H1 (cell line): ENCODE data around the gene INPP5A. TPM values are rescaled to one million over a fixed set of nuclear protein-coding genes. Genes with fewer than 3 reads are reported as not detected.
A peak's percentile ranks its signal among the peaks of the same experiment; 100 is the strongest.

Experiments used
- CTCF ChIA-PET: fragments of 300-600 bp; sonication (Branson Sonifier 250); formaldehyde crosslinking; loops from one replicate; lab custom pipeline; 2021; ENCODE audit not compliant: partially characterized antibody; lab: Charles Lee
- POLR2A ChIA-PET: fragments of 300-600 bp; sonication (Branson Sonifier 250); formaldehyde crosslinking; loops from one replicate; lab custom pipeline; 2021; ENCODE audit warnings: inconsistent platforms; ENCODE audit not compliant: partially characterized antibody; lab: Charles Lee
- DNase-seq, 2 experiments: peaks; one replicate each; pipeline versions ENCODE4 v3.0.0 to v3.0.0-alpha.2; 2010 to 2022; ENCODE audit warnings: low spot score in 2 of 2, low read depth in 1 of 2, mixed read lengths in 1 of 2
- FAIRE-seq: peaks from 2 replicates; lab custom pipeline; 2011; peaks lifted over from hg19 to GRCh38; lab: Jason Lieb, UNC
- H2AFZ ChIP-seq: 2 replicates; pipeline ENCODE4 v1.8.1; 2012; ENCODE audit warnings: low read length, inconsistent platforms
- H2AK5ac ChIP-seq: 2 replicates; pipeline ENCODE4 v1.6.1; 2013; ENCODE audit warnings: low read depth, low read length
- H2BK120ac ChIP-seq: replicated peaks from 2 replicates; pipeline ENCODE3; 2013; ENCODE audit warnings: low read depth, low read length, inconsistent platforms
- H2BK12ac ChIP-seq: 2 replicates; pipeline ENCODE4 v1.6.1; 2013; ENCODE audit warnings: low read depth, low read length
- H2BK15ac ChIP-seq: 2 replicates; pipeline ENCODE4 v1.6.1; 2013; ENCODE audit warnings: low read length
- H2BK20ac ChIP-seq: 2 replicates; pipeline ENCODE4 v1.6.1; 2013; ENCODE audit warnings: low read length
- H2BK5ac ChIP-seq: 2 replicates; pipeline ENCODE4 v1.6.1; 2013; ENCODE audit warnings: low read depth, low read length
- H3K14ac ChIP-seq: 2 replicates; pipeline ENCODE4 v1.6.1; 2013; ENCODE audit warnings: inconsistent platforms; ENCODE audit not compliant: insufficient read length
- H3K18ac ChIP-seq: 2 replicates; pipeline ENCODE4 v1.6.1; 2013; ENCODE audit warnings: low read length; ENCODE audit errors: extremely low read depth
- H3K23ac ChIP-seq: 2 replicates; pipeline ENCODE4 v1.6.1; 2013; ENCODE audit warnings: inconsistent platforms; ENCODE audit not compliant: insufficient read length
- H3K23me2 ChIP-seq: 2 replicates; pipeline ENCODE4 v1.6.1; 2013; ENCODE audit warnings: low read depth, low read length
- H3K27ac ChIP-seq: 2 replicates; pipeline ENCODE4 v1.6.1; 2011; ENCODE audit warnings: low read depth, low read length, inconsistent platforms
- H3K27me3 ChIP-seq, 4 experiments: replicated peaks in 1 of 4; 1 replicate in 1 of 4; 2 replicates in 3 of 4; pipeline versions ENCODE4 v1.6.1 to v1.8.1; 2011 to 2013; ENCODE audit warnings: low read length in 3 of 4, mild to moderate bottlenecking in 3 of 4, inconsistent platforms in 2 of 4, mixed read lengths in 2 of 4, moderate library complexity in 1 of 4; ENCODE audit not compliant: control insufficient read depth in 3 of 4, insufficient read depth in 3 of 4; ENCODE audit errors: extremely low read depth in 1 of 4
- H3K36me3 ChIP-seq, 4 experiments: 2 replicates each; pipeline versions ENCODE4 v1.6.1 to v1.8.1; 2011 to 2013; ENCODE audit warnings: mild to moderate bottlenecking in 4 of 4, low read length in 3 of 4, moderate library complexity in 2 of 4, control low read depth in 1 of 4, inconsistent platforms in 1 of 4; ENCODE audit not compliant: insufficient read depth in 4 of 4, control insufficient read depth in 2 of 4
- H3K4ac ChIP-seq: replicated peaks from 2 replicates; pipeline ENCODE3; 2013; ENCODE audit warnings: low read length, low read depth, mixed read lengths, inconsistent platforms; ENCODE audit not compliant: insufficient read length
- H3K4me1 ChIP-seq, 4 experiments: replicated peaks in 1 of 4; 1 replicate in 1 of 4; 2 replicates in 3 of 4; pipeline versions ENCODE4 v1.6.1 to v1.8.1; 2011 to 2013; ENCODE audit warnings: low read length in 3 of 4, inconsistent platforms in 2 of 4, mixed read lengths in 1 of 4; ENCODE audit not compliant: insufficient read depth in 4 of 4, control insufficient read depth in 3 of 4
- H3K4me2 ChIP-seq, 2 experiments: 2 replicates each; pipeline versions ENCODE4 v1.6.1 to v1.8.1; 2011 to 2013; ENCODE audit warnings: low read depth in 2 of 2, low read length in 2 of 2, control low read depth in 1 of 2, inconsistent platforms in 1 of 2, mild to moderate bottlenecking in 1 of 2; ENCODE audit not compliant: insufficient read depth in 1 of 2
- H3K4me3 ChIP-seq, 4 experiments: fragments of 200-600, 300-600 bp in 1 of 4; sonication (generic), shearing (Covaris generic), sonication (Bioruptor Twin) in 1 of 4; 2 replicates each; pipeline versions ENCODE4 v1.5.1 to v1.8.1; 2011 to 2016; ENCODE audit warnings: low read length in 4 of 4, low read depth in 3 of 4, control low read depth in 2 of 4, inconsistent platforms in 2 of 4, mild to moderate bottlenecking in 2 of 4, mixed read lengths in 1 of 4, moderate library complexity in 1 of 4; ENCODE audit not compliant: insufficient read depth in 2 of 4; ENCODE audit errors: extremely low read depth in 1 of 4
- H3K56ac ChIP-seq: replicated peaks from 2 replicates; pipeline ENCODE3; 2013; ENCODE audit warnings: low read depth, mild to moderate bottlenecking, mixed read lengths, low read length, inconsistent platforms; ENCODE audit not compliant: insufficient read length
- H3K79me1 ChIP-seq: 2 replicates; pipeline ENCODE4 v1.6.1; 2013; ENCODE audit warnings: low read depth, low read length, control low read depth
- H3K79me2 ChIP-seq, 2 experiments: 2 replicates each; pipeline versions ENCODE4 v1.6.1 to v1.8.1; 2012 to 2013; ENCODE audit warnings: low read length in 2 of 2, mild to moderate bottlenecking in 2 of 2, inconsistent platforms in 1 of 2; ENCODE audit not compliant: insufficient read depth in 2 of 2, control insufficient read depth in 1 of 2
- H3K9ac ChIP-seq, 4 experiments: replicated peaks in 1 of 4; 1 replicate in 1 of 4; 2 replicates in 3 of 4; pipeline versions ENCODE4 v1.6.1 to v1.8.1; 2011 to 2013; ENCODE audit warnings: low read depth in 3 of 4, low read length in 3 of 4, control low read depth in 2 of 4, mild to moderate bottlenecking in 2 of 4, moderate library complexity in 2 of 4, inconsistent platforms in 1 of 4; ENCODE audit errors: extremely low read depth in 1 of 4
- H3K9me3 ChIP-seq, 2 experiments: 2 replicates each; pipeline versions ENCODE4 v1.6.1 to v1.8.1; 2012 to 2013; ENCODE audit warnings: mild to moderate bottlenecking in 2 of 2, moderate library complexity in 2 of 2, control low read depth in 1 of 2, inconsistent platforms in 1 of 2, low read depth in 1 of 2, low read length in 1 of 2, mixed read lengths in 1 of 2; ENCODE audit not compliant: insufficient read depth in 2 of 2
- H4K20me1 ChIP-seq, 2 experiments: replicated peaks in 1 of 2; 2 replicates each; pipeline versions ENCODE3 to v1.8.1; 2011 to 2013; ENCODE audit warnings: inconsistent platforms in 2 of 2, low read length in 2 of 2, mild to moderate bottlenecking in 1 of 2; ENCODE audit not compliant: insufficient read depth in 2 of 2, control insufficient read depth in 1 of 2
- H4K5ac ChIP-seq: 2 replicates; pipeline ENCODE4 v1.6.1; 2013; ENCODE audit warnings: low read length, low read depth, mixed read lengths, inconsistent platforms; ENCODE audit not compliant: insufficient read length
- H4K8ac ChIP-seq: 2 replicates; pipeline ENCODE4 v1.8.0; 2013; ENCODE audit warnings: mild to moderate bottlenecking, moderate library complexity, low read length, inconsistent platforms; ENCODE audit not compliant: insufficient read depth; ENCODE audit errors: extremely low read depth
- H4K91ac ChIP-seq: replicated peaks from 2 replicates; pipeline ENCODE3; 2013; ENCODE audit warnings: low read length, mixed read lengths, inconsistent platforms; ENCODE audit not compliant: insufficient read length
- BCL11A ChIP-seq, 2 experiments: IDR thresholded peaks; one replicate each; pipeline ENCODE4 v1.6.1; 2011; ENCODE audit warnings: low read depth in 2 of 2, low read length in 2 of 2, mild to moderate bottlenecking in 2 of 2
- CBX5 ChIP-seq: fragments of 300-800, 300-1000 bp; sonication (generic); IDR thresholded peaks from 2 replicates; pipeline ENCODE4 v1.7.1; 2016; ENCODE audit warnings: antibody characterized with exemption, low read length, low read depth
- CREB1 ChIP-seq: IDR thresholded peaks from 2 replicates; pipeline ENCODE4 v1.6.1; 2012; ENCODE audit warnings: inconsistent platforms
- E2F6 ChIP-seq: IDR thresholded peaks from 2 replicates; pipeline ENCODE4 v1.6.1; 2012; ENCODE audit warnings: inconsistent platforms
- EP300 ChIP-seq, 2 experiments: IDR thresholded peaks; 1 replicate in 1 of 2; 2 replicates in 1 of 2; pipeline ENCODE4 v1.6.1; 2011 to 2012; ENCODE audit warnings: low read depth in 2 of 2, low read length in 2 of 2, mild to moderate bottlenecking in 2 of 2, borderline replicate concordance in 1 of 2, inconsistent platforms in 1 of 2, moderate library complexity in 1 of 2
- JUN ChIP-seq: IDR thresholded peaks from 2 replicates; pipeline ENCODE4 v1.6.1; 2011; ENCODE audit warnings: low read depth, mild to moderate bottlenecking, improper control_type of control experiment, low read length
- KDM4A ChIP-seq: IDR thresholded peaks from one replicate; pipeline ENCODE4 v1.7.1; 2012; ENCODE audit warnings: low read depth, mild to moderate bottlenecking, moderate library complexity, low read length, inconsistent platforms; ENCODE audit not compliant: severe bottlenecking
- KDM5A ChIP-seq: fragments of 200-600 bp; IDR thresholded peaks from 2 replicates; pipeline ENCODE4 v1.7.1; 2012; ENCODE audit warnings: mild to moderate bottlenecking, low read length, inconsistent platforms, mixed read lengths
- NANOG ChIP-seq: IDR thresholded peaks from 2 replicates; pipeline ENCODE4 v1.6.1; 2011; ENCODE audit warnings: low read length, low read depth, mild to moderate bottlenecking, inconsistent platforms; ENCODE audit not compliant: insufficient read depth, poor library complexity, severe bottlenecking
- SIN3A ChIP-seq, 2 experiments: IDR thresholded peaks in 1 of 2; conservative IDR thresholded peaks in 1 of 2; 2 replicates each; pipeline ENCODE4 v1.6.1; 2011 to 2012; ENCODE audit warnings: low read length in 2 of 2, improper control_type of control experiment in 1 of 2, low read depth in 1 of 2, mild to moderate bottlenecking in 1 of 2
- SIRT6 ChIP-seq: IDR thresholded peaks from one replicate; pipeline ENCODE4 v1.7.1; 2012; ENCODE audit warnings: low read length, inconsistent platforms
- TAF7 ChIP-seq: optimal IDR thresholded peaks from 2 replicates; pipeline ENCODE3; 2011; ENCODE audit warnings: low read depth, mild to moderate bottlenecking, inconsistent platforms, low read length, moderate library complexity, borderline replicate concordance
- TCF12 ChIP-seq: IDR thresholded peaks from 2 replicates; pipeline ENCODE4 v1.6.1; 2011; ENCODE audit warnings: low read depth, mild to moderate bottlenecking, low read length
- WGBS, 2 experiments: shearing (Covaris generic) in 1 of 2; methylation state at CpG; one replicate each; pipeline versions ENCODE4 v1.1.6 to v1.1.7; 2013 to 2015; ENCODE audit warnings: low lambda C conversion rate in 2 of 2, mixed read lengths in 2 of 2, inconsistent platforms in 1 of 2, low coverage in 1 of 2, missing lambda C conversion rate in 1 of 2; ENCODE audit not compliant: insufficient replicate concordance in 2 of 2, insufficient coverage in 1 of 2, insufficient read length in 1 of 2; ENCODE audit errors: extremely low coverage in 1 of 2, missing lambda C conversion rate in 1 of 2; 5-methylcytosine and 5-hydroxymethylcytosine counted together
- polyA plus RNA-seq, 7 experiments: library from polyadenylated mRNA; depleted of rRNA in 3 of 7; stranded (reverse) in 5 of 7; unstranded in 2 of 7; fragments of >200 nt in 5 of 7; fragments of 200-250 nt in 2 of 7; gene quantifications; 1 replicate in 5 of 7; 2 replicates in 1 of 7; 4 replicates in 1 of 7; pipeline versions ENCODE4 v1.2.1 to v1.2.3, GENCODE V29; 2011 to 2013; ENCODE audit warnings: missing spikeins in 2 of 7, mixed read lengths in 2 of 7
- total RNA-seq: library from RNA; stranded (reverse); fragmentation: NEBNext Ultra II Directional; extraction: Animal tissue kit (Norgen Biotek cat#: 25700); gene quantifications from 2 replicates; pipeline ENCODE4 v1.2.1, GENCODE V29; 2021

INPP5A gene
- total and polyA plus RNA-seq, 2 of the 8 experiments (the other 6 are each of a cell fraction or from before 2014, with no cell fraction given): 19.7 to 27.5 TPM

- WGBS, 2 experiments: 83% methylated on average over 5 of the region's 5 CpGs; no CpG with 5 or more reads in 1 of the 2 experiments
- Histone ChIP-seq H3K9ac (no peak overlapping the region), H3K4me2 (no peak overlapping the region), H2BK12ac (no peak overlapping the region), H2BK20ac (no peak overlapping the region), H4K5ac (no peak overlapping the region), H3K4me3 (no peak overlapping the region), H3K56ac (no peak overlapping the region), H2AFZ (no peak overlapping the region), H4K8ac (no peak overlapping the region), H2BK15ac (no peak overlapping the region), H3K9me3 (no peaks in the 10 kb centered on the region), H3K23me2 (peaks cover 6% of the 10 kb centered on the region; the same call in 1 of the 2 replicates), H3K79me2 (peaks cover 0 to 29% of the 10 kb centered on the region in 2 experiments; a peak in 2 of 4 replicates), H3K79me1 (peaks cover 10% of the 10 kb centered on the region), H3K23ac (no peak overlapping the region), H2BK120ac (peak overlapping the region; percentile 39), H4K91ac (no peak overlapping the region), H3K36me3 (no peaks in the 10 kb centered on the region), H3K4me1 (peaks cover 0 to 41% (median 25%) of the 10 kb centered on the region in 4 experiments; a peak in 6 of 7 replicates), H3K27me3 (peaks cover 0 to 9% (median 8%) of the 10 kb centered on the region in 4 experiments; a peak in 5 of 7 replicates), H3K14ac (no peak overlapping the region), H2BK5ac (no peak overlapping the region), H2AK5ac (no peak overlapping the region), H3K4ac (no peak overlapping the region), H3K18ac (no peak overlapping the region), H4K20me1 (peaks cover 4 to 24% of the 10 kb centered on the region in 2 experiments), H3K27ac (no peak overlapping the region)
- FAIRE-seq: no peak
- ChIA-PET CTCF (interaction anchor here (0.7 to 3.1 kb wide), 10 partner anchors 12 to 86 kb away, joined by 3 to 11 read pairs (median 4); no protein-coding TSS in a partner anchor), POLR2A (interaction anchor here (0.5 to 2.0 kb wide), 3 partner anchors 11 to 30 kb away, joined by 3 to 4 read pairs (median 4); no protein-coding TSS in a partner anchor)
- TF ChIP-seq SIRT6 (no peak), CREB1 (no peak), NANOG (no peak), TCF12 (no peak), TAF7 (no peak), E2F6 (no peak), EP300 (IDR thresholded peaks at IDR 0.05; ENCODE audit: borderline replicate concordance in 1 of 2, low read depth in 2 of 2, low read length in 2 of 2) (no peak), KDM5A (no peak), SIN3A (conservative IDR thresholded peaks at IDR 0.05 in 1 of 2, IDR thresholded peaks at IDR 0.05 in 1 of 2; ENCODE audit: low read depth in 1 of 2, low read length in 2 of 2) (no peak), CBX5 (no peak), BCL11A (IDR thresholded peaks at IDR 0.05; ENCODE audit: low read depth in 2 of 2, low read length in 2 of 2) (no peak), KDM4A (no peak), JUN (no peak)
- DNase-seq: no peak
Observed at GRCh38 chr10:132539894-132540293, 2.3 kb downstream of the INPP5A start.
